Measurements from ENCODE around the gene PDE10A. TPM values are rescaled to one million over a fixed set of nuclear protein-coding genes. Genes with fewer than 3 reads are reported as not detected.

The PDE10A gene
- polyA plus RNA-seq, 3 donors, result not detected

GRCh38 chr6:165443462-165443861 lies 219.6 kb downstream of the PDE10A start:
- Histone ChIP-seq H3K4me3 (replicated peaks in 1 of 3; ENCODE audit: low read depth in 2 of 3, low read length in 3 of 3) (no peak overlapping the region), H3K79me2 (ENCODE audit: insufficient read depth, low read length) (no peaks in the 10 kb centered on the region), H3K27me3 (ENCODE audit: control insufficient read depth in 2 of 2, insufficient read depth in 2 of 2, low read length in 2 of 2) (no peaks in the 10 kb centered on the region), H3K36me3 (replicated peaks in 1 of 2; ENCODE audit: control insufficient read depth in 1 of 2, insufficient read depth in 2 of 2, low read length in 2 of 2) (no peaks in the 10 kb centered on the region), H3K4me1 (ENCODE audit: control insufficient read depth in 1 of 2, insufficient read depth in 2 of 2, low read length in 2 of 2) (no peaks in the 10 kb centered on the region), H3K9me3 (replicated peaks in 1 of 2; ENCODE audit: control insufficient read depth in 1 of 2, insufficient read depth in 1 of 2, low read length in 2 of 2) (peaks cover 0 to 5% of the 10 kb centered on the region in 2 donors), H4K20me1 (ENCODE audit: insufficient read depth, low read length) (no peaks in the 10 kb centered on the region), H3K4me2 (replicated peaks; ENCODE audit: extremely low read depth, low read length, poor library complexity, severe bottlenecking) (no peak overlapping the region), H3K9ac (ENCODE audit: insufficient read depth, low read length, poor library complexity, severe bottlenecking) (no peak overlapping the region), H2AFZ (ENCODE audit: insufficient read depth, low read depth, low read length, poor library complexity, severe bottlenecking) (no peak overlapping the region), H3K27ac (ENCODE audit: low read depth in 1 of 2, low read length in 2 of 2) (no peak overlapping the region)
- H3K9me3 Mint-ChIP-seq, result peaks cover 0 to 6% (median 0%) of the 10 kb centered on the region in 7 donors
- no peak overlapping the region for H3K27ac Mint-ChIP-seq
- H3K4me1 Mint-ChIP-seq, result no peaks in the 10 kb centered on the region
- no peaks in the 10 kb centered on the region for H3K36me3 Mint-ChIP-seq
- H3K4me3 Mint-ChIP-seq, result no peak overlapping the region
- H3K27me3 Mint-ChIP-seq (ENCODE audit: low read depth in 3 of 3), result no peaks in the 10 kb centered on the region
- TF ChIP-seq, protein P1, sequence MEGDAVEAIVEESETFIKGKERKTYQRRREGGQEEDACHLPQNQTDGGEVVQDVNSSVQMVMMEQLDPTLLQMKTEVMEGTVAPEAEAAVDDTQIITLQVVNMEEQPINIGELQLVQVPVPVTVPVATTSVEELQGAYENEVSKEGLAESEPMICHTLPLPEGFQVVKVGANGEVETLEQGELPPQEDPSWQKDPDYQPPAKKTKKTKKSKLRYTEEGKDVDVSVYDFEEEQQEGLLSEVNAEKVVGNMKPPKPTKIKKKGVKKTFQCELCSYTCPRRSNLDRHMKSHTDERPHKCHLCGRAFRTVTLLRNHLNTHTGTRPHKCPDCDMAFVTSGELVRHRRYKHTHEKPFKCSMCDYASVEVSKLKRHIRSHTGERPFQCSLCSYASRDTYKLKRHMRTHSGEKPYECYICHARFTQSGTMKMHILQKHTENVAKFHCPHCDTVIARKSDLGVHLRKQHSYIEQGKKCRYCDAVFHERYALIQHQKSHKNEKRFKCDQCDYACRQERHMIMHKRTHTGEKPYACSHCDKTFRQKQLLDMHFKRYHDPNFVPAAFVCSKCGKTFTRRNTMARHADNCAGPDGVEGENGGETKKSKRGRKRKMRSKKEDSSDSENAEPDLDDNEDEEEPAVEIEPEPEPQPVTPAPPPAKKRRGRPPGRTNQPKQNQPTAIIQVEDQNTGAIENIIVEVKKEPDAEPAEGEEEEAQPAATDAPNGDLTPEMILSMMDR (IDR thresholded peaks at IDR 0.05), result no peak
- intact Hi-C loops (cut with micrococcal nuclease), result no loop called here
- 100% methylated on average over 2 of the region's 4 CpGs for WGBS (ENCODE audit: insufficient coverage)
- no peak for DNase-seq

DNA sequence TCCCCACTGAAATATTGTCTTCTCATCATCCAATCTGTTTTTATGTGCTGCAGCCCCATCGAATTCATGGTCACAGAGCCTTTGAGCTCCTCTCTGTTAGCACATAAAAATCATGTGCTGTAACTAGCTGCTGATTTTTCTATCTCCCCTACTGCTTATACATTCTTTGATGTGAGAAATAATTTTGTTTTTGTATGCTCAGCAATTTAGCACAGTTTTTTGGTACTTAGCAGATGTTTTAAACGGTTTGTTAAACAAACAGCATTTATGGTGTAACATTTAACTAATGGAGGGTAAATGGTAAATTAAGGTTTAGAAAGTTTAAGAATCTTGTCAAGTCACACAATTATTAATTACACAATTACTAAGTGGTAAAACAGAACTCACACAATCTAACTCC lies 221.9 kb downstream of the PDE10A start:
- Histone ChIP-seq H3K79me2 (ENCODE audit: insufficient read depth, low read length) (no peaks in the 10 kb centered on the region), H3K36me3 (replicated peaks in 1 of 2; ENCODE audit: control insufficient read depth in 1 of 2, insufficient read depth in 2 of 2, low read length in 2 of 2) (no peaks in the 10 kb centered on the region), H3K9me3 (replicated peaks in 1 of 2; ENCODE audit: control insufficient read depth in 1 of 2, insufficient read depth in 1 of 2, low read length in 2 of 2) (peaks cover 0 to 5% of the 10 kb centered on the region in 2 donors), H3K27me3 (ENCODE audit: control insufficient read depth in 2 of 2, insufficient read depth in 2 of 2, low read length in 2 of 2) (no peaks in the 10 kb centered on the region), H4K20me1 (ENCODE audit: insufficient read depth, low read length) (no peaks in the 10 kb centered on the region), H3K4me3 (replicated peaks in 1 of 3; ENCODE audit: low read depth in 2 of 3, low read length in 3 of 3) (no peak overlapping the region), H3K4me1 (ENCODE audit: control insufficient read depth in 1 of 2, insufficient read depth in 2 of 2, low read length in 2 of 2) (no peaks in the 10 kb centered on the region), H3K9ac (ENCODE audit: insufficient read depth, low read length, poor library complexity, severe bottlenecking) (no peak overlapping the region), H2AFZ (ENCODE audit: insufficient read depth, low read depth, low read length, poor library complexity, severe bottlenecking) (no peak overlapping the region), H3K4me2 (replicated peaks; ENCODE audit: extremely low read depth, low read length, poor library complexity, severe bottlenecking) (no peak overlapping the region), H3K27ac (ENCODE audit: low read depth in 1 of 2, low read length in 2 of 2) (no peak overlapping the region)
- H3K9me3 Mint-ChIP-seq, result peaks cover 0 to 6% (median 0%) of the 10 kb centered on the region in 7 donors
- H3K4me3 Mint-ChIP-seq, result no peak overlapping the region
- intact Hi-C loops (cut with micrococcal nuclease), result no loop called here
- no peaks in the 10 kb centered on the region for H3K27me3 Mint-ChIP-seq (ENCODE audit: low read depth in 3 of 3)
- H3K36me3 Mint-ChIP-seq, result no peaks in the 10 kb centered on the region
- no peaks in the 10 kb centered on the region for H3K4me1 Mint-ChIP-seq
- DNase-seq, result no peak
- H3K27ac Mint-ChIP-seq, result no peak overlapping the region
- TF ChIP-seq, protein P1 (IDR thresholded peaks at IDR 0.05), result no peak
- no CpG with 5 or more reads among the region's 2 CpGs for WGBS (ENCODE audit: insufficient coverage)

Measured in CD14-positive monocyte (primary cell).